HEK293 (cell line): ENCODE data around the gene MIEN1.

Experiments
- BCL11A ChIP-seq: fragments of 450-650 bp; formaldehyde crosslinking; IDR thresholded peaks from 2 replicates; pipeline ENCODE4 v1.5.1; 2016; ENCODE audit warnings: low read depth, missing biosample characterization, missing genetic modification characterization
- GFI1B ChIP-seq: fragments of 450-650 bp; formaldehyde crosslinking; IDR thresholded peaks from 2 replicates; pipeline ENCODE4 v1.5.1; 2016; ENCODE audit warnings: missing biosample characterization, missing genetic modification characterization
- KLF16 ChIP-seq: fragments of 450-650 bp; formaldehyde crosslinking; IDR thresholded peaks from 2 replicates; pipeline ENCODE4 v1.5.1; 2017; ENCODE audit warnings: missing biosample characterization, missing genetic modification characterization
- OSR2 ChIP-seq: fragments of 450-650 bp; formaldehyde crosslinking; IDR thresholded peaks from 2 replicates; pipeline ENCODE4 v1.5.1; 2016; ENCODE audit warnings: missing biosample characterization, missing genetic modification characterization
- SCRT2 ChIP-seq: fragments of 450-650 bp; formaldehyde crosslinking; IDR thresholded peaks from 2 replicates; pipeline ENCODE4 v1.5.1; 2016; ENCODE audit warnings: missing biosample characterization, missing genetic modification characterization
- WT1 ChIP-seq: fragments of 450-650 bp; formaldehyde crosslinking; IDR thresholded peaks from 2 replicates; pipeline ENCODE4 v1.5.1; 2016; ENCODE audit warnings: missing biosample characterization, missing genetic modification characterization
- ZBTB20 ChIP-seq: fragments of 450-650 bp; formaldehyde crosslinking; IDR thresholded peaks from 2 replicates; pipeline ENCODE4 v1.5.1; 2016; ENCODE audit warnings: missing biosample characterization, missing genetic modification characterization
- ZFHX2 ChIP-seq: fragments of 450-650 bp; formaldehyde crosslinking; conservative IDR thresholded peaks from 2 replicates; pipeline ENCODE4 v1.5.1; 2016; ENCODE audit warnings: missing biosample characterization, missing genetic modification characterization
- ZFP3 ChIP-seq: fragments of 450-650 bp; formaldehyde crosslinking; IDR thresholded peaks from 2 replicates; pipeline ENCODE4 v1.5.1; 2016; ENCODE audit warnings: low read depth, missing biosample characterization, missing genetic modification characterization
- ZFP37 ChIP-seq: fragments of 450-650 bp; formaldehyde crosslinking; IDR thresholded peaks from 2 replicates; pipeline ENCODE4 v1.5.1; 2016; ENCODE audit warnings: missing biosample characterization, missing genetic modification characterization
- ZNF133 ChIP-seq: fragments of 450-650 bp; formaldehyde crosslinking; IDR thresholded peaks from 2 replicates; pipeline ENCODE4 v1.5.1; 2016; ENCODE audit warnings: missing biosample characterization, missing genetic modification characterization
- ZNF140 ChIP-seq: fragments of 450-650 bp; formaldehyde crosslinking; IDR thresholded peaks from 2 replicates; pipeline ENCODE4 v1.5.1; 2016; ENCODE audit warnings: missing biosample characterization, missing genetic modification characterization
- ZNF184 ChIP-seq: fragments of 450-650 bp; IDR thresholded peaks from 2 replicates; pipeline ENCODE4 v1.5.1; 2018; ENCODE audit warnings: missing biosample characterization, mild to moderate bottlenecking, missing genetic modification characterization
- ZNF239 ChIP-seq: fragments of 450-650 bp; formaldehyde crosslinking; IDR thresholded peaks from 2 replicates; pipeline ENCODE4 v1.5.1; 2016; ENCODE audit warnings: missing biosample characterization, missing genetic modification characterization
- ZNF302 ChIP-seq: fragments of 450-650 bp; formaldehyde crosslinking; IDR thresholded peaks from 2 replicates; pipeline ENCODE4 v1.5.1; 2016; ENCODE audit warnings: missing biosample characterization, missing genetic modification characterization, low read depth
- ZNF311 ChIP-seq: fragments of 450-650 bp; formaldehyde crosslinking; IDR thresholded peaks from 2 replicates; pipeline ENCODE4 v1.5.1; 2017; ENCODE audit warnings: missing biosample characterization, missing genetic modification characterization, borderline replicate concordance
- ZNF416 ChIP-seq: fragments of 450-650 bp; formaldehyde crosslinking; IDR thresholded peaks from 2 replicates; pipeline ENCODE4 v1.5.1; 2016; ENCODE audit warnings: missing biosample characterization, missing genetic modification characterization
- ZNF426 ChIP-seq: fragments of 450-650 bp; formaldehyde crosslinking; IDR thresholded peaks from 2 replicates; pipeline ENCODE4 v1.5.1; 2017; ENCODE audit warnings: missing biosample characterization, missing genetic modification characterization, mild to moderate bottlenecking, inconsistent platforms, moderate library complexity
- ZNF548 ChIP-seq: fragments of 450-650 bp; formaldehyde crosslinking; IDR thresholded peaks from 2 replicates; pipeline ENCODE4 v1.5.1; 2016; ENCODE audit warnings: missing biosample characterization, missing genetic modification characterization
- ZNF555 ChIP-seq: fragments of 450-650 bp; formaldehyde crosslinking; conservative IDR thresholded peaks from 2 replicates; pipeline ENCODE4 v1.5.1; 2017; ENCODE audit warnings: missing biosample characterization, mild to moderate bottlenecking, missing genetic modification characterization, inconsistent platforms
- ZNF623 ChIP-seq: fragments of 450-650 bp; formaldehyde crosslinking; IDR thresholded peaks from 2 replicates; pipeline ENCODE4 v1.5.1; 2016; ENCODE audit warnings: missing biosample characterization, missing genetic modification characterization
- ZNF629 ChIP-seq: fragments of 450-650 bp; formaldehyde crosslinking; IDR thresholded peaks from 2 replicates; pipeline ENCODE4 v1.5.1; 2017; ENCODE audit warnings: missing biosample characterization, missing genetic modification characterization
- ZNF660 ChIP-seq: fragments of 450-650 bp; IDR thresholded peaks from 2 replicates; pipeline ENCODE4 v1.5.1; 2018; ENCODE audit warnings: missing biosample characterization, mild to moderate bottlenecking, missing genetic modification characterization
- ZNF776 ChIP-seq: fragments of 450-650 bp; formaldehyde crosslinking; IDR thresholded peaks from 2 replicates; pipeline ENCODE4 v1.5.0; 2017; ENCODE audit warnings: missing biosample characterization, missing genetic modification characterization, borderline replicate concordance
- ZNF791 ChIP-seq: fragments of 450-650 bp; formaldehyde crosslinking; IDR thresholded peaks from 2 replicates; pipeline ENCODE4 v1.5.1; 2016; ENCODE audit warnings: missing biosample characterization, missing genetic modification characterization
- ZSCAN23 ChIP-seq: fragments of 450-650 bp; formaldehyde crosslinking; IDR thresholded peaks from 2 replicates; pipeline ENCODE4 v1.5.1; 2016; ENCODE audit warnings: missing biosample characterization, missing genetic modification characterization
- TF ChIP-seq, protein P1 (sequence below): fragments of 450-650 bp; formaldehyde crosslinking; conservative IDR thresholded peaks from 2 replicates; pipeline ENCODE4 v1.5.1; 2016; ENCODE audit warnings: low read depth, missing biosample characterization, missing genetic modification characterization
- TF ChIP-seq, protein P2 (sequence below): fragments of 450-650 bp; formaldehyde crosslinking; IDR thresholded peaks from 2 replicates; pipeline ENCODE4; 2016; ENCODE audit warnings: missing biosample characterization, missing genetic modification characterization
- TF ChIP-seq, protein P3 (sequence below): fragments of 450-650 bp; formaldehyde crosslinking; IDR thresholded peaks from 2 replicates; pipeline ENCODE4 v1.5.1; 2016; ENCODE audit warnings: missing biosample characterization, missing genetic modification characterization
- TF ChIP-seq, protein P4 (sequence below): fragments of 450-650 bp; formaldehyde crosslinking; IDR thresholded peaks from 2 replicates; pipeline ENCODE4 v1.5.1; 2016; ENCODE audit warnings: missing biosample characterization, missing genetic modification characterization
- TF ChIP-seq, protein P5 (sequence below): fragments of 450-650 bp; formaldehyde crosslinking; IDR thresholded peaks from 2 replicates; pipeline ENCODE4 v1.5.1; 2017; ENCODE audit warnings: missing biosample characterization, mild to moderate bottlenecking, missing genetic modification characterization, moderate library complexity

Gene MIEN1

DNA sequence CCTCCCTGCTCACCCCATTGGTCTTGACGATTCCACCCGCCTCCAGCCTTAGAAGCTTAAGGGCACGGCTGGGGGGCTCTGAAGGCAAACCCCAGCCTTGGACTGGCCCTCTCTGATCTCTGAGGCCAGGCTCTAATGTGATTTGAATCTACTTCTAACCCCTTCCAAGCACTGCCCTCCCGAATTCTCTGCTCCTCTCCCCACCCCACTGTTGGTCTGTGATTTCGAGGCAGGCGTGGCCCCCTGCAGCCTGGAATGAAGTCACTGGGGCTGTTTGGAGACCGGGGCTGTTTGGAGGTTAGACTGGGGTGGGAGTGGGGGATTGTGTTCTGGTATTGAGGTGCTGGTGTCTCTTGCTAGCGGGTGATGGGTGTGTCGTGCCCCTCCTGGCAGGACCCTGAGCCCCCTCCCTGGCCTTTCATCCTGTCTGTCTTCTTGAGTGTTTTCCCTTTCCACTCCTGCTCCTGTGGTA lies 9.6 kb upstream of the MIEN1 start (continued):
- TF ChIP-seq ZNF629 (tag by site-specific recombination) (no peak), BCL11A (tag by site-specific recombination) (no peak), SCRT2 (tag by site-specific recombination) (no peak), ZNF311 (tag by site-specific recombination) (no peak), ZNF791 (no peak), ZBTB20 (peak; percentile 55), ZFP37 (no peak), ZNF548 (tag by site-specific recombination) (no peak), ZNF140 (tag by site-specific recombination) (no peak), ZNF239 (tag by site-specific recombination) (no peak), ZNF555 (no peak), GFI1B (0 out of 2 replicates have a peak, but pooled peaks have one; percentile 13), ZNF426 (tag by site-specific recombination) (no peak), ZNF302 (tag by site-specific recombination) (no peak), ZNF133 (no peak), ZSCAN23 (tag by site-specific recombination) (no peak), ZNF623 (no peak), KLF16 (tag by site-specific recombination) (no peak), ZFHX2 (no peak), OSR2 (no peak), ZNF660 (tag by site-specific recombination) (no peak), ZNF184 (no peak), ZNF416 (tag by site-specific recombination) (no peak), ZNF776 (tag by site-specific recombination) (no peak), ZFP3 (no peak), WT1 (no peak)
- TF ChIP-seq, protein P1, sequence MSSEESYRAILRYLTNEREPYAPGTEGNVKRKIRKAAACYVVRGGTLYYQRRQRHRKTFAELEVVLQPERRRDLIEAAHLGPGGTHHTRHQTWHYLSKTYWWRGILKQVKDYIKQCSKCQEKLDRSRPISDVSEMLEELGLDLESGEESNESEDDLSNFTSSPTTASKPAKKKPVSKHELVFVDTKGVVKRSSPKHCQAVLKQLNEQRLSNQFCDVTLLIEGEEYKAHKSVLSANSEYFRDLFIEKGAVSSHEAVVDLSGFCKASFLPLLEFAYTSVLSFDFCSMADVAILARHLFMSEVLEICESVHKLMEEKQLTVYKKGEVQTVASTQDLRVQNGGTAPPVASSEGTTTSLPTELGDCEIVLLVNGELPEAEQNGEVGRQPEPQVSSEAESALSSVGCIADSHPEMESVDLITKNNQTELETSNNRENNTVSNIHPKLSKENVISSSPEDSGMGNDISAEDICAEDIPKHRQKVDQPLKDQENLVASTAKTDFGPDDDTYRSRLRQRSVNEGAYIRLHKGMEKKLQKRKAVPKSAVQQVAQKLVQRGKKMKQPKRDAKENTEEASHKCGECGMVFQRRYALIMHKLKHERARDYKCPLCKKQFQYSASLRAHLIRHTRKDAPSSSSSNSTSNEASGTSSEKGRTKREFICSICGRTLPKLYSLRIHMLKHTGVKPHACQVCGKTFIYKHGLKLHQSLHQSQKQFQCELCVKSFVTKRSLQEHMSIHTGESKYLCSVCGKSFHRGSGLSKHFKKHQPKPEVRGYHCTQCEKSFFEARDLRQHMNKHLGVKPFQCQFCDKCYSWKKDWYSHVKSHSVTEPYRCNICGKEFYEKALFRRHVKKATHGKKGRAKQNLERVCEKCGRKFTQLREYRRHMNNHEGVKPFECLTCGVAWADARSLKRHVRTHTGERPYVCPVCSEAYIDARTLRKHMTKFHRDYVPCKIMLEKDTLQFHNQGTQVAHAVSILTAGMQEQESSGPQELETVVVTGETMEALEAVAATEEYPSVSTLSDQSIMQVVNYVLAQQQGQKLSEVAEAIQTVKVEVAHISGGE, result no peak
- TF ChIP-seq, protein P2, sequence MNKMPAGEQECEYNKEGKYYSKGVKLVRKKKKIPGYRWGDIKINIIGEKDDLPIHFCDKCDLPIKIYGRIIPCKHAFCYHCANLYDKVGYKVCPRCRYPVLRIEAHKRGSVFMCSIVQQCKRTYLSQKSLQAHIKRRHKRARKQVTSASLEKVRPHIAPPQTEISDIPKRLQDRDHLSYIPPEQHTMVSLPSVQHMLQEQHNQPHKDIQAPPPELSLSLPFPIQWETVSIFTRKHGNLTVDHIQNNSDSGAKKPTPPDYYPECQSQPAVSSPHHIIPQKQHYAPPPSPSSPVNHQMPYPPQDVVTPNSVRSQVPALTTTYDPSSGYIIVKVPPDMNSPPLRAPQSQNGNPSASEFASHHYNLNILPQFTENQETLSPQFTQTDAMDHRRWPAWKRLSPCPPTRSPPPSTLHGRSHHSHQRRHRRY (tag by site-specific recombination), result no peak
- TF ChIP-seq, protein P3, sequence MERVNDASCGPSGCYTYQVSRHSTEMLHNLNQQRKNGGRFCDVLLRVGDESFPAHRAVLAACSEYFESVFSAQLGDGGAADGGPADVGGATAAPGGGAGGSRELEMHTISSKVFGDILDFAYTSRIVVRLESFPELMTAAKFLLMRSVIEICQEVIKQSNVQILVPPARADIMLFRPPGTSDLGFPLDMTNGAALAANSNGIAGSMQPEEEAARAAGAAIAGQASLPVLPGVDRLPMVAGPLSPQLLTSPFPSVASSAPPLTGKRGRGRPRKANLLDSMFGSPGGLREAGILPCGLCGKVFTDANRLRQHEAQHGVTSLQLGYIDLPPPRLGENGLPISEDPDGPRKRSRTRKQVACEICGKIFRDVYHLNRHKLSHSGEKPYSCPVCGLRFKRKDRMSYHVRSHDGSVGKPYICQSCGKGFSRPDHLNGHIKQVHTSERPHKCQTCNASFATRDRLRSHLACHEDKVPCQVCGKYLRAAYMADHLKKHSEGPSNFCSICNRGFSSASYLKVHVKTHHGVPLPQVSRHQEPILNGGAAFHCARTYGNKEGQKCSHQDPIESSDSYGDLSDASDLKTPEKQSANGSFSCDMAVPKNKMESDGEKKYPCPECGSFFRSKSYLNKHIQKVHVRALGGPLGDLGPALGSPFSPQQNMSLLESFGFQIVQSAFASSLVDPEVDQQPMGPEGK (tag by site-specific recombination), result peak; percentile 87
- TF ChIP-seq, protein P4, sequence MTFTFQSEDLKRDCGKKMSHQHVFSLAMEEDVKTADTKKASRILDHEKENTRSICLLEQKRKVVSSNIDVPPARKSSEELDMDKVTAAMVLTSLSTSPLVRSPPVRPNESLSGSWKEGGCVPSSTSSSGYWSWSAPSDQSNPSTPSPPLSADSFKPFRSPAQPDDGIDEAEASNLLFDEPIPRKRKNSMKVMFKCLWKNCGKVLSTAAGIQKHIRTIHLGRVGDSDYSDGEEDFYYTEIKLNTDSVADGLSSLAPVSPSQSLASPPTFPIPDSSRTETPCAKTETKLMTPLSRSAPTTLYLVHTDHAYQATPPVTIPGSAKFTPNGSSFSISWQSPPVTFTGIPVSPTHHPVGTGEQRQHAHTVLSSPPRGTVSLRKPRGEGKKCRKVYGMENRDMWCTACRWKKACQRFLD (tag by site-specific recombination), result no peak
- TF ChIP-seq, protein P5, sequence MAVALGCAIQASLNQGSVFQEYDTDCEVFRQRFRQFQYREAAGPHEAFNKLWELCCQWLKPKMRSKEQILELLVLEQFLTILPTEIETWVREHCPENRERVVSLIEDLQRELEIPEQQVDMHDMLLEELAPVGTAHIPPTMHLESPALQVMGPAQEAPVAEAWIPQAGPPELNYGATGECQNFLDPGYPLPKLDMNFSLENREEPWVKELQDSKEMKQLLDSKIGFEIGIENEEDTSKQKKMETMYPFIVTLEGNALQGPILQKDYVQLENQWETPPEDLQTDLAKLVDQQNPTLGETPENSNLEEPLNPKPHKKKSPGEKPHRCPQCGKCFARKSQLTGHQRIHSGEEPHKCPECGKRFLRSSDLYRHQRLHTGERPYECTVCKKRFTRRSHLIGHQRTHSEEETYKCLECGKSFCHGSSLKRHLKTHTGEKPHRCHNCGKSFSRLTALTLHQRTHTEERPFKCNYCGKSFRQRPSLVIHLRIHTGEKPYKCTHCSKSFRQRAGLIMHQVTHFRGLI, result no peak
- TF ChIP-seq, all 188 proteins: peak for 7
